NCI-H748 (cell line): Measurements from ENCODE around the gene ATP11B.

Source experiments
- DNase-seq: peaks from one replicate; lab custom pipeline; 2025; ENCODE audit not compliant: unreplicated experiment; lab: John Stamatoyannopoulos, UW

ATP11B gene

DNA sequence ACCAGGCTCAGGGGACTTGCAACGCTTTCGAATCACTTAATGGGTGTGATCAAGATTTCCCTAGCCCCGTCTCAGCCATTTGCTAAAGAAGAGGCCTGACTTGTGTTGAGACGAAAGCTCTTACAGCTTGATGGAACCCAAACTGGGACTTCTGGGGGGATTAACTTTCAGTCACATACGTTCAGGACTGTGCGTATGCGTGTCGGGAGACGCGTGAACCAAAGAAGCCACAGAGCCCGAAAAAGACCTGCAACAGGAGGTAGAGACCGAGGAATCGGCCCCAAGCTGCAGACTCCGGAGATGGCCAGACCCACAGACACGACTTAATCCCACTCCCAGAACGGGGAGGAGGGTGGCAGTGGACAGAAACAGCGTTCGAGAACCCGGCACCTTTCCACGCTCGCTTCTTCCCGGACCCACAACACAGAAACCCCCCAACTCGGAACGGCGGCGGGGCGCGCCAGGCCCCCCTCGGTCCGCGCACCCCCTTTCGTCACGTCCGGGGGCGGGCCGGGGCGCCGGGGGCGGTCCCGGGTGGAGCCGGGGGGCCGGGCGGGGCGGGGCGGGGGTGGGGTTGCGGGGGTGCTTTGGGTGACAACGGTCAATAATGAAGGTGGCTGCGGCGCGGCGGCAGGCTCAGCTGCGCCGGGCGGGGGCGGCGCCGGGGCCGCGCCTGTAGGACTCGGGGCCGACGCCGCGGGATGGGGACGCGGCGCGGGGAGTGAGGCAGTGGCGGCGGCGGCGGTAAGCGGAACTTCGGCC is at the start of gene ATP11B:
Gene ATP11B (plus strand): TSS at position 604 of the 762 bp plus-strand sequence. CDS start 256 bp downstream, outside the sequence.
- peak; percentile 73 for DNase-seq

DNA sequence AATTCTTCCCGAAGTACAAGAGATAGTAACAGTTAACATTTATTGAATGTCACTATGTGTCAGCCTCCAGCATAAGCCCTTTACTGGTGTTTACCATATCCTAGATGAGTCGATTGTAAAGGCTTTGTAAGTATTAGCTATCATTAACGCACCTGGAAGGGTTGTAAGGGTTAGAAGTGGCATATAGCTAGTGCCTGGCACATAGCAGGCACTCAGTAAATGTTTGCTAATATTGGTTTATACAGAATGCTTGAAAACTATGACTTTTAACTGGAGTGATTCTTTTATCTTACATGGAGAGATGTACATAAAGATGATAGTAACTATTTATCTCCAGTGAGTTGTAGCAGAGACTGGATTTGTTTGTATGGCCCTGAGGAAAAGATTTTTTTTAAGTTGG is 46.3 kb upstream of the ATP11B start:
- DNase-seq = no peak

DNA sequence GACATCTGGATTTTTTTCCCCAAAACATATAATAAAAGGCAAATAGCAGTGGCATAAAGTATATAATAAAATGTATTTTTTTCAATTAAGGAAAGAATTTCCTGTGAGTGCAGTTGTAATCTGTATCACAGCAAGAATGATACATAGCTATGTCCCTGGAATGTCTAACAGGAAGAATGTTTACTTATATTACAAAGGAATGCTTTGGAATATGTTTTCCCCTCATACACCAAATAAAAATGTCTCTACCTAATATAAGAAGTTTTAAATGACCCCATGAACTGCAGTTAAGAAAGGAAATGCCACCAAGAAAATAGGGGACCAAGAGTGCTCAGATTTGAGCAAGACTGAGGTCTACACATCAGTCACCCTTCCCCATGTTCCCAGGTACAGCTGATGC is 38.0 kb upstream of the ATP11B start:
- DNase-seq = no peak

DNA sequence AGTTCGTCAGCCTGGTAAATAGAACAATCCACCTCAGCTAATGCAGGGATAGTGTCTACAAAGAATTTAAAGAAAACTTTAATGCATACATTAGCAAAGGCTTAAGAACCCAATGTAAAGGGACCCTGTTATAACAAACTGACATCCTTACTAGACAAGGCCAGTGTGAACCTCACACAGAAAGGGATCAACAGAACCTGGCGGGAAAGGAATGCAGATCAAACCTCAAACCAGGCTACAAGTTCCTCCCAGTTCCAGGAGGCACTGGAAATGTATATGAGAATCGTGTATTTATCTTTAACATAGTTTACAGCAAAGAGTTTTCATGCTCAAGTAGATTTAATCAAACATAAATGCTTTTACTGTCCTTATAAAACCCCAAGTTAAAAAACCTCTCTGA is 37.6 kb upstream of the ATP11B start:
- no peak for DNase-seq

DNA sequence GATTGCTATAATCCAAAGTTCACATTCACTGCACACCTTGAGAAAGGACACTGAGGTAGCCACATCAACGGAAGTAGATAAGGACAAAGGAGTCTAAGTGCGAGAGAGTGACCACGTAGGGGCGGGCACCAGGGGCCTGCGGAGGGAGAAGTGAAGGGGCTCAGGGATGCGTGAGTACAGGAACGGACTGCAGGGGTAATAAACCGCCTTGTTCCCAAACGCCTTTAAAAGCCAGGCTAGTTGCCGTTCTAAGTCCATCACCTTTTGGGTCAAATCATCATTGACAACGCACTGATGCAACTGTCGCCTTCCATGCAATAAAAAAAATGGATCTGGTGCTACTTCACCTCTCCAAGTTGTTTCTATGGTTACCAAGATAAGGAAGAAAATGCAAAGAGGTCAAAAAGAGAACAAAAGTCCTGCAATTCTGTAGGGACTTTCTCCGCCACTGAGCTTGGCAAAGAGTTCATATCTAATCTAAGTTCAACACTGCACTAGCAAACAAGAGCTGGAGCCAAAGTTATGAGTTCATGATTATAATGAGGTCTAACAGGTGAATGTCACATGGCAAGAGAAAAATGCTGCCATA is 32.6 kb upstream of the ATP11B start:
- no peak for DNase-seq

DNA sequence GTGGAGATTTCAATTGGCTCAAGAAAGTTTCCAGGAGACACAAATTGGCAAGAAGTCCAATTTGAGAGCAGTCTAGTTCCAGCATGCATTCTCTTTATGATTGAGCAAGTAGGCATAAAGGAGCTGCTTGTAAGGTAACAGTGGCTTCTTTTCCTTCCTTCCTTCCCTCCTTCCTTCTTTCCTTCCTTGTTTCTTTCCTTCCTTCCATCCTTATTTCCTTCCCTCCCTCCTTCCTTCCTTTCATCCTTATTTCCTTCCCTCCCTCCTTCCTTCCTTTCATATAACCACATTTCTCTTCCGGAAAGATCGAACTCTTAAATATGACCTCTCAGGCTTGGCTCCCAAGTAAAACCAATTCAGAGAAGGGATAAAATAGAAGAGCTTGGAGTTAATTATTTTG is 29.4 kb upstream of the ATP11B start:
- no peak for DNase-seq

DNA sequence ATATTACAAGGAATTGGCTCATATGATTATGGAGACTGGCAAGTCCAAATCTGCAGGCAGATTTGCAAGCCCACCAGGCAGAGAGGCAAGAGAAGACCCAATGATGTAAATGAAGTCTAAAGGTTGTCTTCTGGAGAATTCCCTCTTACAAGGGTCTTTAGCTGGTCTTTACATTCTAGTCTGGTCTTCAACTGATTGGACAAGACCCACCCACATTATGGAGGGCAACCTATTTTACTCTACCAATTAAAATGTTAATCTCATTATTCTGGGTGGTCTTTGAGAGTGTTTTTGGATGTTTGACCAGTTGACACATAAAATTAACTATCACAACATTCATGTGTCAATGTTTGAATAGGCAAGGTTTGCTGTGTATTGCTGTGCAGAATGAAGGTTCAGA is 28.0 kb upstream of the ATP11B start:
- no peak for DNase-seq

DNA sequence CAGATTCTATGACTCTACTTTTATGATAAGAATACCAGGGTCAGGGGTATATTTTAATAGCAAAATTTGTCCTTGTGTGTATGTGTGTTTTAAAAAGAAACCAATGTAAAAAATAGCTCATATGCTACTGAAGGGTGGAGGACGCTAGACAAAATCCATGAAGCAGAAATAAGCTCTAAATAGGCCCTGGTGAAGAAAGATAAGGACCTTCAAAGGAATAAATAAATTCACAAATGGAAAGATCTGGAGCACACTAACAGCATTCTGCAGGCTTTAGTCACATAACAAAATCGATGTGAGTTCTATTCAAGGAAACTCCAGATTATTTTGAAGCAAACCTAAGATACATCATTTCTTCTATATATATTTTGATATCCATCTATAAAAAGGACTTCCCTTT is 27.2 kb upstream of the ATP11B start:
- DNase-seq = no peak

DNA sequence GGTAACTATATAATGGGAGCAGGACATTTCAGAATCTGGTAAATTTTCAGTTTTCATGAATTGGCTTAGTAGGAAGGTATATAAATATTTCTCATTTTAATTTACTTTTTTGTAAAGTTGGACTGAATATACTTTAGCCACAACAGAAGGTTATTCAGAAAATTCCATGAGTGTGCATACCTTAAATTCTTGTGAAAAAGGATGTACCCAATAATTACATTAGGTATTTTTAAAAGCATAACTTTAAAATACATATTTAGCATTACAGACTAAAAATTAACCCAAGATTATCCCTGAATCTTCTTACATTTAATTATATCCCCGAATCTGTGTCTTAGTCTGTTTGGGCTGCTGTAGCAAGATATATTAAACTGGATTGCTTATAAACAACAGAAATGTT is 24.9 kb upstream of the ATP11B start:
- DNase-seq = no peak

DNA sequence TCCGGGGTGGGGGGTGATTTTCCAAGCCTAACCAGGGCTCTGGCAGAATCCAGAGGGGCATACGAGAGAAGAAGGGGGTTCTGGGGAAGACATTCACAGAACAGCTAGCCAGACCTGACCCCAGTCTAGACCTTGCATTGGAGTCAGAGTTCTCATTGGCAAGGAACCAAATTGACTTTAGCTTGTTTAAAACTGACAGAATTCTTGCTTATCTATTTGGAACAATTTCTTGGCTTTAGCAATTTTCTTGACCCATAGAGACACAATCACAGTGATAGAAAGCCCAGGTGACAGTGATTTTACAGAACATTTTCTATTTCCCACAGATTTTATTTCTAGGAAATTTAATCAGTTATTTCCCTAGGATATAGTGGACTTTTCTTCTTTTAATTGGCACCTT is 23.6 kb upstream of the ATP11B start:
- no peak for DNase-seq

DNA sequence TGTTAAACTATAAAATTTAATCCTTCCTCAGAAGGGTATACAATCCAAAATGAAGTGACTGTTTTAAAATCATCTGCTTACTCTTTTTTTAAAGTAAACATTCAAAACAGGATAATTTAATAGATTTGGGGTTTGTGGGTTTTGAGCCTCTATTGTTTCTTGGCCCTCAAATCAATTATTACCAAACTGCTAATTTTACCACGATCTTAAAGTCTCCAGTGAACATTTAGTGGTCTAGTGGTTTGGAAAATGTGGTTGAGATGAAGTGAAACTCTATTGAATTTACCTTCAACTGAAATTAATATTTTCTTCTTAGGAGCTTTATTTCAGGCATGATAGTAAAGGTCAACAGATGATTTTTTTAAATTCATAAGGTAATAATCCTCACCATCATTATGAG is 11.2 kb upstream of the ATP11B start:
- DNase-seq = no peak

DNA sequence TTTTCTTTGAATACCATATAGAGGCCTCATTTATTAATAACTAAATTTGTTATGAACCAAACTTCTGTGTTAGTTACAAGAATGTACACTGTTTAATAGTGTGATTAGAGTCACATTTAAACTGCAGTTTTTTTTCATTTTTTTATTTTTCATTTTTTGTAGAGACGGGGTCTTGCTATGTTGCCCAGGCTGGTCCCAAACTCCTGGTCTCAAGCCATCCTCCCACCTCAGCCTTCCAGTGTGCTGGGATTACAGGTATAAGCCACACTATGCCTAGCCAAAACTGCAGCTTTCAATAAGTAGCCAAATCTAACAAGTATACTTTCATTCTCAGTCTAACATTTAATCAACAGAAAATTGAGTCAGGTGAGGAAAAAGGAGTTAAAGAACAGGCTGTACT is 10.2 kb upstream of the ATP11B start:
- no peak for DNase-seq

DNA sequence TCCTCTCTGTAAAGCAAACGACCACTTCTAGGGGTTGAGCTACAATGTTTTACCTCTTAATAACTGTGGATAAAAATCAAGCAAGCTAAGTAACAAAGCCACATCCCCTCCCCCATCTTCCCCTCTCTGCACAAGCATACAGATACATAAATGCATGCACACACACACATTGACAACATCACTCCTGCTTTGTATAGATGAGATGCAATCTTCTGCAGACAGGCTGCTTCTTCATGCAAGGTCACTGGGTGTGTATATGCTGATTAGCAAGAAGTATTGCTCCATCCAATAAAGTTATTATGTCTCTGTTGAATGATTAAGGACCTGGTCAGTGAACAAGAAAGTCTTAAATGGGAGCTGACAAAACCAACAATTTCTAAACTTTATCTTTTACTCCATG is 8.8 kb upstream of the ATP11B start:
- no peak for DNase-seq

DNA sequence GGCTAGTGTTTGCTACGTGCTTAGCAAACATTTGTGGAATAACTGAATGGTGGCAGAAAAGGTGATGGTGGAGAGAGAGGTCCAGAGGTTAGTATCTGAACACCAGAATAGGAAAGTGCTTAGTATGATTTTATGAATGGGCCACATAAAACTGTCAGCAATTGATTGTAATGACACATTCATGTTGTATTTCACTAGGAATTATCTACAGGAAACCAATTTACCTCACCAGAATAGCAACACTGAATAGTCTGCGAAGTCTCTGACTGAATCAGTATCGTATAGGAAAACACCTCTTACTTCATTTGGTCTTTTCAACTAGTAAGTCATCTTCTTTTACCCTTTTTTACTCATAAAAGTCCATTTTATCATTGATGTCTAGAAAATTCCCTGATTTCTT is 8.2 kb upstream of the ATP11B start:
- no peak for DNase-seq

DNA sequence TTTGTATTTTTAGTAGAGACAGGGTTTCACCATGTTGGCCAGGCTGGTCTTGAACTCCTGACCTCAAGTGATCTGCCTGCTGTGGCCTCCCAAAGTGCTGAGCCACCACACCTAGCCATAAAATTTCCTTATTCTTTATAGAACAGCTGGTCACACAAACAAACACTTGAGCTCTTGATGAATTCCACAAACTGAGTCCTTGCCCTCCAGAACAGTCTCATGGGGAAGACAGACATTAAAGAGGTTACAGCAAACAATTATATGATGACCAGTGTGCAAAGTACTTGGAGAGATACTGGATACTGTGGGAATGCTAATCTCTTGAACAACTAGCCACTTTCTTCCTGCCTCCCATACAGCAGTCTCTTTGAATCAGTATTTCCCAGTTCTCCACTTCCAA is 7.5 kb upstream of the ATP11B start:
- no peak for DNase-seq

DNA sequence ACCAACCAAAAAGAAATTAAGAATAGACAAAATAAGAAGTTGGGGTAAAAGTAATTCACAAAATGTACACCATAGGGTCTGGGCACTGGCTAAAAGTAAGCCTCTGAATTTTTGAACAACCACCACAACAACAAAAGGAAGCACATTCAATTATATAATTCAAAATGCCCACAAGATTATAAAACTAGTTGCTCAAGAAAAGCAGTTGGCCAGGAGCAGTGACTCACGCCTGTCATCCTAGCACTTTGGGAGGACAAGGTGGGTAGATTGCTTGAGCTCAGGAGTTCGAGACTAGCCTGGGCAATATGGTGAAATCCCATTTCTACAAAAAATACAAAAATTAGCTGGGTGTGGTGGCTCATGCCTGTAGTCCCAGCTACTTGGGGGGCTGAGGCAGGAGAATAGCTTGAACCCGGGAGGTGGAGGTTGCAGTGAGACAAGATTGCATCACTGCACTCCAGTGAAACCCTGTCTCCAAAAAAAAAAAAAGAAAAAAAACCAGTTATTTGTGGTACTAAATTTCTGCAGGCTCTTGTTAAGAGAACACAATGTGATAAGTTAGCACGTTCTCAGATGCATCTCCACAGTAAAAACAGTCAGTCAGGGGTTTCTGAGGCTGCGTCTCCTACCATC is 6.6 kb upstream of the ATP11B start:
- no peak for DNase-seq

DNA sequence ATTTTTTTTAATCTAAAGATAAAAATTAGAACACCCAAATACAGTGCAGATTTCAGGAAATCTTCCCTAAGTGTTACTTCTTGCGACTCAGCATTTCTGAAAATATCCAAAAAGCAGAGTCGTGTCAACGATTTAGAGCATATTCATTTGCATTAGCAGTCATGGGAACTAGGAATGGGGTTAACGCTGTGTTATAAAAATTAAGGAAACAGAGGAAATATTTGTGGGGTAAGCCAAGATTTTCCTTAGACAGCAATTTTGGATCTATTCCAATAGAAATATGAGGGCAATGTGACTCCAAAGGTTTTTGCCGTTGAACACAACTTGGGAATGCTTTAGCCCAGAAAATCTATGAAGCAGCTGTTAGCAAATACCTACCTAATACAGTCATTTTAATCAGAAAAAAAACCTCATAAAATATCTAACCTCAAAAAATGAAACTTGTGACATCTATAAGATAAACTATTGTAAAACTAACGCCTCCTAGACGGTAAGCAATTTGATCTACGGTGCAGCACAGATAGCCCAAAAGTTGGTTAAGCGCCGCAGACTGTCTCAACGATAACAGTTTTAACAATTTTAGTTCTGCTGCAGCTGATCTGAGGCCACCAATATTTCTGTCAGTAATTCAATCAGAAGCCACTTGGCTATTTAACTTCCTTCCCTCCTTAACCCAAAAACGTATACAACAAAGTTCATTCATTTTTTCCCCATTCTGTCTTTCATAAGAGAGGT is 5.8 kb upstream of the ATP11B start:
- DNase-seq = no peak

DNA sequence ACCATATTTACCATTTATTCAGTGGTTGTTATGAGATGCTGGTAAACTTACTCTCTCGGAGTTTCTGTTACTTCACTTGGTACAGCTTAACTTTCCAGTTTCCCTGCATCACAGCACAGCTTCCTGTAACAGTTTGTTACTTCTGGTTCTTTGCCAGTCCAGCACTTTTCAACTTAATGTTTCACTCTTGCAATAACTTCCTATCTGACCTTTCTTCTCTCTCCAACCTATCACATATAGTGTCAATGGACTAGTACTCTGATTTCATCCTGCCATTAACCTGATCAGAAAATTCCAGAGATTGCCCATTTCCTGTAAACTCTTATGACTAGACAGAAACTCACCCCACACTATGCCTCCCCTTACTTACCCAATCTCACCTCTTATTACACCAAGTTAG is 3.9 kb upstream of the ATP11B start:
- no peak for DNase-seq

DNA sequence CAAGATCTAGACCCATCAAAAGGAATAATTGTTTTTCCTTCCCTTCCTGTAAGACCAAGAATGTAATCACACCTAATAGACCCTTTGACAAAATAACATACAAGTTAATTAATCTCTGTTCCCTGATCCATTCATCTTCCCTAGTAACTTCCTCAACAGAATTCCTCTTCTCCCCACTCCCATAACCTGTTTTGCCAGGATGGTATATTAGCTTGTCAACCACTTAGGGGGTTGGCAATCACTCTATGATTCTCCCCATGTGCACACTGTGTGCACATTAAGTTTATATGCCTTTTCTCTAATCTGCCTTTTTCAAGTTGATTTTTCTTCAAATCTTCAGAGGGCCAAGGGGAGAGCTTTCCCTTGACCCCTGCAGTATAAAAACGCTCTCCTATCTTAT is 2.7 kb upstream of the ATP11B start:
- no peak for DNase-seq

DNA sequence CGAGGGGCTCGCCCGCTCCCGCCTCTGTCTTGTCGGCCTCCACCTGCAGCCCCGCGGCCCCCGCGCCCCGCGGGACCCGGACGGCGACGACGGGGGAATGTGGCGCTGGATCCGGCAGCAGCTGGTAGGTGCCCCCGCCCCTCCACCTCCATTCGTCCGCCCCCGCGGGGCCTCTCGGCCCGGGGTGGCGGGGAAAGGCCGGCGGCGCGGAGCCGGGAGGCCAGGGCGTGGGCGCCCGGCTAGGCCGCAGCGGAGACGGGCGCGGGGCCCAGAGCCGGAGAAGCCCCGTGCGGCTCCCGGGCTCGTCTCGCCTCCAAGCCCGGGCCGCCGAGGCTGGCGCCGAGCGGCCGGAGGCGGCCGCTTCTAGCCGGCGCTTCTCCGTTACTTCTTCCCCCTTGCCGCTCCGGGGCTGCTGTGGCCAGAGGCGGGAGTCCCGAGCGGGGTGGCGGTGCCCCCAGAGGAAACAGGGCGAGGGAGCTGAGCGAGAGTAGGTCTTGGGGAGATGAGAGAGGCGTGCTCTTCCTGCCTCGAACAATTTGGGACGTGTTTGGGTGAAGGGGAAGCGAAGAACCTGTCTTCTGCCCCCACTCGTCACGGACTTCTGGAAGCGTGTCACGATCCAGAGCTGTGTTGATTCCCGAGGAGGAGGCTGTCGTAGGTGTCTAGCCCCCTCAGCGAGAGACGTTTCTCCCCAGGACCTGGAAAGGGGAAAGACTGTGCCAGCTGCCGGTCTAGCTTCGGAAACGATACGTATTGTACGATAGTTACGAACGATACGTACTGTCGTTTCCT is 555 bp downstream of the ATP11B start:
- peak; percentile 42 for DNase-seq
